UCSD-AML1 (cell line): ENCODE data around the gene B3GNT9.
"Not testable (repeated sequence)": the region's sequence is repeated elsewhere in the genome, so short reads cannot be mapped to it uniquely, and the experiment has no call there.

Experiments
- DNase-seq: peaks from one replicate; lab custom pipeline; 2025; ENCODE audit not compliant: unreplicated experiment; lab: John Stamatoyannopoulos, UW

The B3GNT9 gene

DNA sequence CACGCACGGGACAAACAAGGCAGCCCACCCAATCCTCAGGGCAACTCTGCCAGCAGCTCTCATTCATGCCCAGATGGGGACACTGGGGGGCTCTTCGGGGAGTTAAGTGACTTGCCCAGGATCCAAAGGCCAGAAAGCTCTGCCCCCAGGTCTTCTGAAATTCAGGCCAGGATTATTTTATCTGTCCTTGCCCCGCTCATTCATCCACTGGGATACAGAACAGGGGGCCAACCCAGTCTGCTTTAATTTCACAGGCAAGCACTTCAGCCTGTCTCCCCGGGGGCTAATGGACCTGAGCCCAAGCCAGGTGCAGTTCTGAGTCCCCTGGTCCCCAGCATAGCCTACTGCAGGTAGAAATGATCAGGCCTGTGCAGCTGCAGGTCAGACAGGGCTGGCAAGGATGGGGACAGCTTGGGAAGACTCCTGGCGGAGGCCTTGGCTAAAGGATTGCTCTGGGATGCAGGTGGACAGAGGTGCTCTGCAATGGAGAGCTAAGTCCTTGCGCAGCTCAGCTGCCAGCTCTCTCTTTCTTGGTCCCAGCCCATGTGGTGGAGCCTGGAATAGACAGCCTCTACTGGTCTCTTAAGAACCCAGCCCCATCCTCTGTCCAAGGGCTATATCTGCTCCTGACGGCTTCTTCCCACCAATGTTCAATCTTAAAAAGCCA is 766 bp upstream of the B3GNT9 start:
- no peak for DNase-seq

DNA sequence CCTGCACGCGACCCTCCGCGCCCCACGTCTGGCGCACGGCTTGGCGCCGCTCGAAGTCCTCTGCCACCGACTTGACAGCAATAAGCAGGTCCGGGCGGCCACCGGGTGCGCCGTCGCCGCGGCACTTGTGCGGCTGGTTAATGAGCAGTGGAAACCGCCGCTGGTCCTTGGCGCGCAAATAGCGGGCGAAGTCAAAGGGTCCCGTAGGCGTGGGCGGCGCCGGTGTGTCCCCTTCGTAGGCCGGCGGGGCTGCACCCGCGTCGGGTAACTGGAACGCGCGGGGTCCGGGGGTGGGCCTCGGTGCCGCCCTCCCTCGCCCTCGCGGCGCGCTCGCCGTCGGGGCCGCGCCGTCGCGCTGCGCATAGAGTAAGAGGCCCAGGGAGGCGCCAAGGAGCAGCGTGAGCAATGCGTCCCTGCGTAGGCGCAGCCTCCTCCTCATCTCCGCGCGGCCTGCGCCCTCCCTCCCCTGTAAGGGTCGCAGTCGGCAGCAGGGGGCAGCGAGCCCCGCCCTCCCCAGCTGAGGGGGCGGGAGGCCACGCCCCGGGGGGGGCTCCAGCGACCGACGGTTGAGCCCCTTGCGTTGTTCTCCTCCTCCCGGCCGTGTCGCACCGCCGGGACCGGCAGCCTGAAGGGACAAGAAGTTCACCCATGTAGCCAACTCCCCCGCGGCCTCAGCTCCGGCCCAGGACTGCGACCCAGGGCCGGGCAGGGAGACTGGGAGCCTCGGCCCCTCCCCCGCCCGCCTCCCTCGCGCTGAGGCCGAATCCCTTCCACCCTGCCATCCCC is 558 bp downstream of the B3GNT9 start:
- no peak for DNase-seq

DNA sequence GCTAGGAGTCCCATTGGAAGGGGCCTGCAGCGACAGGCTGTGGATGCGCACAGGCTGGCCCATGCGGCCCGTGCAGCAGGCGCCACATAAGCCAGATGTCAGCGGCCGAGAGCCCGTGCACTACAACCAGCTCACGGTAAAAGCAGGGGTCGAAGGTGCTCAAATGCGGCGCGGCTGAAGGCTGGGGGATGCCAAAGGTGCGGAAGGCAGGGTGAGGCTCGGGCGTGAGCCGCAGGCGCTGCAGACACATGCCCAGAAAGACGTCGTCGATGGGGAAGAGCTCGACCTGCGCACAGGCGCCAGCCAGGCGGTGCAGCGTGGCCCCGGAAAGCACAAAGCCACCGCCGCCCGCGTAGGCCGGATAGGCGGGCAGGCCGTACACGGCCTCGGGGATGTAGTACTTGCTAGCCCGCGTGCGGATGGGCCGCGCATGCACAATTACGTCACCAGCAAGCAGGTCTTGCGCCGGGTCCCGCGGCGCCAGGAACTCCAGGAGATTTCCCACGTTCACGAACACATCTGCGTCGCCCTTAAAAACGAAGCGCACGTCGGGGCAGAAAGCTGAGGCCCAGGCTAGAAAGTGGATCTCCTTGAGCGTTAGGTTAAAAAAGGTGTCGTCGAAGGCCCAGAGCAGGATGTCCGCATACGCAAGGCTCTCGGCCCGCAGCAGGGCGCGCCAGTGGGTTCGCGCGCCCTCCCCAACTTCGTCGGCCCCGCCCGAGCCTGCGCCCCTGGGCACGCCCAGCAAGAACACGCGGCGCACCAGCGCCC is 1.3 kb downstream of the B3GNT9 start:
- no peak for DNase-seq

DNA sequence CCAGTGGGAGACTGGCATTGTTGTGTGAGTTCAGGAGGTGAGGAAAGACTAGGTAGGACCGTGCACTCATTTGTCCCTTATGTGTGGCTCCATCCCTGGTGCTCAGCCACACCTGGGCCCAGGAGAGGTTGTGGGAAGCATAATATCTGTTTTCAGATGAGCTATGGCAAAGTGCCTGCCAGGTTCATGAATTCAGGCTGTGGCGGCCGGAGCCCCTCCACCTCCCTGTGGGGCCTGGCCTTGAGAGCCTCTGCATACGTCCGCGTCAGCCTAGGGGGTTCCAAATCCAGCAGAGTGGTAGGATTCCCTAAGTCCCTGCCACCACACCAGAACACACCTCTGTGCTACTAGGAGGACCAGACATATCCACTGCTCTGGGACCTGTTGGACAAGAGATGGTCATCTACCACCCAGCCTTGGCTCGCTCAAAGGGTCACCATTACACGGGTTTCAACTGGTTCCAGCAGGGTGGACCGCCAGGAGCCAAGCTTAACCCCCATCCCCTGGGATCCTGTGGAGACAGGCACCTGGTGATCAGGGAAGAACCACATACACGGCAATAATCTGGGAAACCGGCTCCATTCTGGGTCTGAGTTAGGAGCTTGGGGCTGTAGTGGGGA is 2.0 kb downstream of the B3GNT9 start:
- DNase-seq, result no peak

DNA sequence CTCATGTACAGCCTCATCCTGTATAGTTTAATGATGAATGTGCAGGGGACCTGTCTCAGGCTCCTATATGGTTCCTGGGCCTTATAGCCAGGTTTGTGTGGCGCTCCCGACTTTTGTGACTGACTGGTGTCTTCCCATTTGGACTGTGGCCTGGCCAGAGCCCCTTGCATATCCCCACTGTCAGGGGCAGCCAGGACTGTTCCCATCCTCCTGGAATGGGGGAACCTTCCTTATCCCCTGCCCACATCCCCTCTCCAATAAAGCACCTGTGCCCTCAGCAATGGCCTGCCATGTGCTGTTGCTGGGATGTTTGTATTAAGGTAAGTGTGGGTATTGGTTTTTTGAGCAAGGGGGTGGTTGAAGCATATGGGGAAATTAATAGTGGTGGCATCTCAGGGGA is 2.6 kb downstream of the B3GNT9 start:
- no peak for DNase-seq

DNA sequence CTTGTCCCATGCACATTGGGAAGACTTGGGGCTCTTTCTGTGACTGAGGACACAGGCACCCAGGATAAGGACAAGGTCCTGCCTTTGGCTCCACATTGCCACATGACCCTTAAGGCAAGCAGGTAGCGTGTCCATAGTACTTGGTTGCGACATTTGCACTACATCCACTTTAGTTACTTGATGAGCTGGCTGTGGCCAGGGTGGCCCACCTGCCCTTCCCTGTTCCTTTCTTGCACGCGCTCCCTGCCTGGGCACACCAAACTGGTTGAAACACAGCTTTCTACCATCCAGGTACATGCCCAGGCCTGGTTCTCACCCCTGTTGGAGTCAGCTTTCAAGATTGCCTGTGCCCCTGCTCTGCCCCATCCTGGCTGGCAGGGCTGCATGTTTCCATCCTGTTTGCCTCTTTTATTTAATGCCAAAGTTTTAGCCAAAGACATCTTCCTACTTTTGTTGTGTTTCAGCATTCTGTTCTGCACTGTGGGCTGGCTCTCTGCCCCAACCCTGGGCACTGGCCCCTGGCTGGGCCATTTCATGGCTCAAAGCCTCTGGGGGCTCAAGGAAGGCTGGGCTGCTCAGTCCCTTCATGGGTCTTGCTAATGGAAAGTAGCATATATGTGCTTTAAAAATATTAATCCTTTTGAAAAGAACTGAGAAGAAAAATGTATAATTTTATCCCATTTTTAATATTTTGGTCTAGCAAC is 3.2 kb downstream of the B3GNT9 start:
- no peak for DNase-seq

DNA sequence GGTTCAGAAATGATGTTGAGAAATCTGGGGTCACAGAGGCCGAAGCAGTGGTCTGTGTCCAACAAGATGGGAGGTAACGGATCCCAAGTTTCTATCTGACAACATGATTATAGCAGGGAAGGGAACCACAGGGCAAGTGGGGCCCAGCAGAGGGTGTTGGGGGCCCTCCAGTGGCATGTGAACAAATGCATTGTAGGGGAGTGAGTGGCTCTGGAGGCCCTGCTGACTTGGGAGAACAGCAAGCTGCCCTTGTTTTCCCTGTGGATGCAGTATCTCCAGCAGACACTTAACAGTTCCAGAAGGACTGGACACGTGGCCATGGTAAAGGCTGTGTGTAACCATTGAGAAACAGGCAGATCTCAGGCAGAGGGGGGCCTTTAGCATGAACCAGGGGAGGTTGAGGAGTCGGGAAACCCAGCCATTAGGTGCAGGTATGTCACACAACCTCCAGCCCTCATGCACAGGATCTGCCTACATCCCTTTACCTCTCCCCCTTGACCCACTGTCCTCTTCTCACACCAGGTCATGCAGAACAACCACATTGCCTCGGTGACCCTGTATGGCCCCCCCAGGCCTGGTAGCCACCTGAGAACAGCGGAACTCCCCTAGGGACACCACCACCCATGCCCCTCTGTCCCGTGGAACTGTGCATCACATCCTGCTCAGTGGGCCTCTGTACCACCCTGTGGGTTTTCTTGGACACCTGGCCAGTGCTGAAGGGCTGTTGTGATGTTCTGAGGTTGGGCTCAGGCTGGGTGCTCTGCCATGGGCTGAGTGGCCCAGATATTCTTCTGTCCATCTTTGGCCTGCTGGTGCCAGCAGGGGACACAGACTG is 4.1 kb downstream of the B3GNT9 start:
- no peak for DNase-seq

DNA sequence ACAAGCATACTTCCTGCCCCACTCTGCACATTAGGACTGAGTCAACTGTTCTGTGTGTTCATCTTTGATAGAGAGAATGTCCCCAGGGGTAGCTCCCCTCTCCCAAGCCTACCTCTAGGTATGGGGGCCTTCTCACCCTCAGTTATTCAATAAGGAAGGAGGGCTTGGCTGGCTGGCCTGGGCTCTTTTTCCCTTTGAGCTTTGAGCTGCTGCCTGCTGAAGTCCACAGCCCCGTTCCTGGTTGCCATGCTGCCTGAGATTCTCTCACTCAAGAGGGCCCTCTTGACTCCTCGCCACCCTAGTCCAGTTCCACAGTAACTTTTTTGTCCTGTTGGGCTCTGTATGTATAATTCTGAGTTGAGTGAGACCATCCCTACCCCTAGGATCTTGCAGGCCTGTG is 5.1 kb downstream of the B3GNT9 start:
- no peak for DNase-seq

DNA sequence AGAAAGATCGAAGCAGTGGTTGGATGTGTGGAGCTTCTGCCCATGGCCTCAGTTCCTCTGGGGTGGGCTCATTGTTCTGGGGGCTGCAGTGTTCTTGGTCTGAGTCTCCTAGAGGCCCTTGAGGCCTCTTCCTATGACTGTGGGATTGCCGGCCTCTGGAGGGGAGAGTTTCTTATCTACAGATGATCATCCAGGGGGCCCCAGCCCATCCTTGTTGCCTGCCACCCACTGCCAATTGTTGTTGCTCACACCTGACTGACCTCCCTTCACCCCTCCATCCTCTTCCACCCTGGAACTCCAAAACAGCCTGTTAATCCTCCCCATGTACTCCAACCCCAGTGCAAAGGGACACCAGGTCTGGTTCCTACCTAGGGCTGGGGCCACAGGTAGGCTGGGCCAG is 5.9 kb downstream of the B3GNT9 start:
- no peak for DNase-seq

DNA sequence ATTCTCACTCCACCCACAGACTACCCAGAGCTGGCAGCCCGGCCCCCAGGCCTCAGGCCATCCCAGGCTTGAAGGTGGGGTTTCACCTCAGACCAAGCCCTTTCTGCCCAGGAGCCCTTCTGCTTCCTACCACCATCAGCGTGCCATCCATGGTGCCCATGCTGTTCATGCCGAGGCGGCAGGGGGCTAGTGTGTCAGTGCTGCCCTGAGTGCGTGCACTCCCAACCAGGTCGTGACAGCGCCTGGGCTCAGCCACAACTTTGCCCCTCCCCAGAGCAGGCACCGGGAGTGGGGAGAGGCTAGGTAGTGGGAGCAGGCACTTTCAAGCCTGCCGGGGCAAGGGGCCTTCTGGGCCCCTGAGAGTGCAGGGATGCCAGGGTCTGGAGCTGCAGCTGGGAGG is 8.5 kb downstream of the B3GNT9 start:
- no peak for DNase-seq

DNA sequence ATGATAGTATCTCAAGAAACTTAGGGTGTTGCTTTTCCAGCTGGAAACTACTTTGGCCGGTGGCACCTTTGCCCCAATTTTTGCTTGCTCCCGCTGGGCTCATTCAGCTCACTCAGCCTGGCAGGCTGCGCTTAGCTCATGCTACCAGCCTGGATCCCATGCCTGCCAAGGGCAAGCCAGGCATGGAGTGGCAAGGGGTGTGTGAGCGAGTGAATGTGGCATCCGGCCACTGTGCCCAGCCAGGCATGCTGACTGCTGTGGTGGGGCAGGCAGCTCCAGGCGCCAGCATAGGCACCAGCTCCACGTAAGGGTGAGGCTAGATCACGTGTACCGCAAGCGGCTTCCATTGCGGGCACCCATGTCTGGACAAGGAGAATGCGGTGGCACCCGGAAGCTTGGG is 9.4 kb downstream of the B3GNT9 start:
- DNase-seq, result no peak

DNA sequence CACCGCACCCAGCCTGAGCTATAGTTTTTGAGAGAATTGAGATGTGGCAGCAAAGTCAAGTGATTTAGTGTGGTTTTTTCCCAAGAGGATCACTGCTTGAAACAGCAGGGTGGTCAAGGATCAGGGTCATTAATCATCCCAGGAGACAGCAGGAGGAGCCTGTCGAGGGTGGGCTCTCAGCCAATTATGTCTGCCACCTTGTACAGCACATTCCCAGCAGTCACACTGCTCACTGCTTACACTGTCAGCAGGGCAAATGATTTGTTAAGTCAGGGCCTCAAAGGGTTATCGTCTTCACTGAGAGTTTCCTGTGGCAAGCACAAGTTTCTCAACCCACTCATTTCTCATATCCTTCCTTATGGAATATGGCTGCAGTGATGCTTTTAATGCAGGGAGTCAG is 13.2 kb downstream of the B3GNT9 start:
- no peak for DNase-seq

DNA sequence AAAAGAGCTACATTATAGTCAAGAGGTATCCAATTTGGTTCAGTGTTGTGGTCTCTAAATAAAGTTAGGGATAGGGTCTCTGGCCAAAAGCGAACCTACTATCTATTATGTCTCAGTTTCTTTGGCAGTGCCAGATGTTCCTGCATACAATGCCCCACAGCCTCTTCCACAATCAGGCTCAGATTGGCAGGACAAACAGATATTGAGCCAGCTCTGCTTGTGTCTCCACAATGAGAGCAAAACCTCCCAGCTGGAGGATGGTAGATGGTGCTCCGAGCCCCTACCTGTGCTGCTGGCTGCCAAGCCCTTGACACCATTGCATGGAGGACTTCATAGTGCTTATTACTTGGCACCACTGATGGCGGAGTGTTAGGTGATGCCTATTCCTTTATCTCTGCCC is 21.4 kb downstream of the B3GNT9 start:
- DNase-seq, result no peak

DNA sequence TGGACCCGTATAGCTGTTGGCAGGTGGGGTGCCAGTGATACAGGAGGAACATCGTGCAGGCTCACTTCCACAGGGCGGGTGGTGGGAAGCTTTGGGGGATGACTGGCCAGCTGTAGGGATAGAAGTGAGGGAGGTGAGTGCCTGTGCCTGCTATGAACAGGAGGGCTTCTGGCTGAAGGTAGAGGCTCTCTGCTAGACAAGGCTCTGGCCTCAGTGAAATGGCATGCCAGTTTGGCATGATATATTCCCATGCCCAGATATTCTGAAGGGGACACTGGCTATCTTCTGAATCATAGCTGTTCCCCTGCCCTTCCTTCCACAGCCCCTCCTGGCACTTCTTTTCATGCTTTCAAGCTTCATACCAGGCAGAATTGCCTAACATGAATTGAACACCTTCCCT is 21.9 kb downstream of the B3GNT9 start:
- DNase-seq, result no peak

DNA sequence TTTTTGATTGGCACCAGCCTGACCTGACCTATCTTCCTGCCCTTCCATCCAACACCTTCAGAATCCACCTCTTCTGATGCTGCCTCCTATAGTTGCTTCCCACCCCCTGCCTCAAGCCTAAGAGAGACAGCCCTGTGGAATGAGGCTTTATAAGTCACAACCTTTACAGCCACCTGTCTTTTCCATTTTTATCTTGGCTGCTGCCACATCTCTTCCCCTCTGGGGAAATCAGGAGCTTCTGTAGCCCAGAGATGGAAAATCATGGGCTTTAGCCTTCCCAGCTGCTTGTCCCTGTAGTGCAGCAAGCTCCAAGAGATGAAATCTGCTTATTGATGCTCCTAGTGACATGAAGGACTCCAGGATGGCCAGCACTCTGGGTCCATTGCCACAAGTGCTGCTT is 22.4 kb downstream of the B3GNT9 start:
- no peak for DNase-seq

DNA sequence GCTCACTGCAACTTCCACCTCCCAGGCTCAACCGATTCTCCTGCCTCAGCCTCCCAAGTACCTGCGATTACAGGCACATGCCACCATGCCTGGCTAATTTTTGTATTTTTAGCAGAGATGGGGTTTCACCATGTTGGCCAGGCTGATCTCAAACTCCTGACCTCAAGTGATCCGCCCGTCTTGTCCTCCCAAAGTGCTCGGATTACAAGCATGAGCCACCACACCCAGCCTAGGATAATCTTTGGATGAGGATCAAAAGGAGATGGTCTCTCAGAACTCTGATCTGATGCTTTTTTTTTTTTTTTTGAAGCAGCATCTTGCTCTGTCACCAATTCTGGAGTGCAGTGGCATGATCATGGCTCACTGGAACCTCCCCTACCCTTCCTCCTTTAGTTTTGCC is 28.0 kb downstream of the B3GNT9 start:
- DNase-seq, result not testable (repeated sequence)

DNA sequence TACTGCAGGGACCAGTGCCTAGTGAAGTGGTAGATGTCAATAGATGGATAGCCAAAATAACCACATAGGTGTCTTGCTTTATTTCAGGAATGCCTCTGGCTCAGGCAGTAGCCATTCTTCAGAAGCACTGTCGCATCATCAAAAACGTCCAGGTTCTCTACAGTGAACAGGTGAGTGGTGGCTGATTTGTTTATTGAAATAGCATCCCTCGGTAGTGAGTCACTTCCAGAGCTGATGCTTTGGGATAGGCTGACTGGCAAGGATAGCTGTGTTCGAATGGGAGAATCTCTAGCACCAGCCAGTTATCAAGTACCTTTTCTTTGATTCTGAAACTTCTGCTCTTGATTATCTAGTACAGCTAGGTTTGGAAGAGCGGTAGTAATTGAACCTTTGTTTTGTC is 30.8 kb downstream of the B3GNT9 start:
- no peak for DNase-seq

DNA sequence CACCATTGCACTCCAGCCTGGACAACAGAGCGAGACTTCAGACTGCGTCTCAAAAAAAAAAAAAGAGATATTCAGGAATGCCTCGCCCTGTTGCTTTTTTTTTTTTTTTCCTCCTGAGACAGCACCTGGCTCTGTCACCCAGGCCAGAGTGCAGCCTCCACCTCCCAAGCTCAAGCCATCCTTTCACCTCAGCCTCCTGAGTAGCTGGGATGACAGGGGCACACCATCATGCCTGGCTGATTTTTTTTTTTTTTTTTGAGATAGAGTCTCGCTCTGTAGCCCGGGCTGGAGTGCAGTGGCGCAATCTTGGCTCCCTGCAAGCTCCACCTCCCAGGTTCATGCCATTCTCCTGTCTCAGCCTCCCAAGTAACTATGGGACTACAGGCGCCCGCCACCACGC is 33.1 kb downstream of the B3GNT9 start:
- DNase-seq, result no peak

DNA sequence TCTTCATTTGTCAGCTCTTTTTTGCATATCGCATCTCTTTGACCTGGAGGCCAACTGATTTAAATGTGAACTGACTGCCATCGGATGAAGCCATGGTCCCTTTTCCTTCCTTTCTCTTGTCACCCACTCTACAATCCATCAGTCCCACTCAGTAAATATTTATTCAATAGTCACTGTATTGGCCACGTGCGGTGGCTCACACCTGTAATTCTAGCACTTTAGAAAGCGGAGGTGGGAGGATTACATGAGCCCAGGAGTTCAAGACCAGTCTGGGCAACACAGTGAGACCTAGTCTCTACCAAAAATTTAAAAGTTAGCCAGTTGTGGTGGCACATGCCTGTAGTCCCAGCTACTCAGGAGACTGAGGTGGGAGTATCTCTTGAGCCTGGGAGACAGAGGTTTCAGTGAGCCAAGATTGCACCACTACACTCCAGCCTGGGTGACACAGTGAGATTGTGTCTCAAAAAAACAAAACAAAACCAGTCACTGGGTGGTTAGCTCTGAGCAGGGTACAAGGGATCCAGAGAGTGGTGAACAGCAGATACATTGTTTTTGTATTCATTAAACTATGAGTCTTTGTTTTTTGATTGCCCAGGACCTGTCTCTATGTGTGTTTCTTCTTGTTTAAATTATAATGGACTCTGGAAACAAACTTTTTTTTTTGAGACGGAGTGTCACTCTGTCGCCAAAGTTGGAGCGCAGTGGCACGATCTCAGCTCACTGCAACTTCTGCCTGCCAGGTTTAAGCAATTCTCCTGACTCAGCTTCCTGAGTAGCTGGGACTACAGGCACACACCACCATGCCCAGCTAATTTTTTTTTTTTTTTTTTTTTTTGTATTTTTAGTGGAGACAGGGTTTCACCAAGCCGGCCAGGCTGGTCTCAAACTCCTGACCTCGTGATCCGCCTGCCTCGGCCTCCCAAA is 34.1 kb downstream of the B3GNT9 start:
- DNase-seq, result no peak
